ENCODE data around the gene RANBP17. TPM values are rescaled to one million over a fixed set of nuclear protein-coding genes. Genes with fewer than 3 reads are reported as not detected.
"Not testable (repeated sequence)": the region's sequence is repeated elsewhere in the genome, so short reads cannot be mapped to it uniquely, and the experiment has no call there.

Gene RANBP17
- total RNA-seq, 1 experiment from 2014 or later: 6.0 TPM

DNA sequence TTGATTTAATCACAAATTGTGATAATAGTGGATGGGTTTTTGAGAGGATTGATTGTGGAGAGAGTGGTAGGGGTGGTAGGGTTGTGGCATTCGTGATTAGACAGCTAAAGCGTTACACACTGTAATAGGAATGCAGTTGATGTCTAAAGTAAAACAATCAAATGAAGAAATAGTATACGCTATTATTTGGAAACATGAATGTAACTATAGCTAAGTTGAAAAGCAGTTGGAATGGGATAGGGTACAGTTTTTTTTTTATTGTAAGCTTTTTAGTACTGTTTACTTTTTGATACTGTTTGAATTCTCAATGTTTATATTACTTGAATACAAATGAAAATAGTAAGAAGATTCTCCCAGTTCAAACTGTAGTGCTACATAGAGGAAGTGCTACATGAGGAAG lies 51.8 kb downstream of the RANBP17 start:
- TF ChIP-seq, protein P1, sequence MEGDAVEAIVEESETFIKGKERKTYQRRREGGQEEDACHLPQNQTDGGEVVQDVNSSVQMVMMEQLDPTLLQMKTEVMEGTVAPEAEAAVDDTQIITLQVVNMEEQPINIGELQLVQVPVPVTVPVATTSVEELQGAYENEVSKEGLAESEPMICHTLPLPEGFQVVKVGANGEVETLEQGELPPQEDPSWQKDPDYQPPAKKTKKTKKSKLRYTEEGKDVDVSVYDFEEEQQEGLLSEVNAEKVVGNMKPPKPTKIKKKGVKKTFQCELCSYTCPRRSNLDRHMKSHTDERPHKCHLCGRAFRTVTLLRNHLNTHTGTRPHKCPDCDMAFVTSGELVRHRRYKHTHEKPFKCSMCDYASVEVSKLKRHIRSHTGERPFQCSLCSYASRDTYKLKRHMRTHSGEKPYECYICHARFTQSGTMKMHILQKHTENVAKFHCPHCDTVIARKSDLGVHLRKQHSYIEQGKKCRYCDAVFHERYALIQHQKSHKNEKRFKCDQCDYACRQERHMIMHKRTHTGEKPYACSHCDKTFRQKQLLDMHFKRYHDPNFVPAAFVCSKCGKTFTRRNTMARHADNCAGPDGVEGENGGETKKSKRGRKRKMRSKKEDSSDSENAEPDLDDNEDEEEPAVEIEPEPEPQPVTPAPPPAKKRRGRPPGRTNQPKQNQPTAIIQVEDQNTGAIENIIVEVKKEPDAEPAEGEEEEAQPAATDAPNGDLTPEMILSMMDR (conservative IDR thresholded peaks at IDR 0.05; ENCODE audit: low read depth, low read length): no peak
- TF ChIP-seq EZH2phosphoT487 (IDR thresholded peaks at IDR 0.05; ENCODE audit: borderline replicate concordance, low read length): no peak
- no peak for TF ChIP-seq EZH2 (IDR thresholded peaks at IDR 0.05; ENCODE audit: low read length, unreplicated experiment)
- Histone ChIP-seq H3F3A (ENCODE audit: low read length, unreplicated experiment) (no peaks in the 10 kb centered on the region), H3K4me1 (ENCODE audit: insufficient read depth, low read length) (no peaks in the 10 kb centered on the region), H3K9me2 (replicated peaks; ENCODE audit: low read length) (no peaks in the 10 kb centered on the region), H3K4me3 (ENCODE audit: low read length) (no peak overlapping the region), H3K79me2 (ENCODE audit: low read length) (no peaks in the 10 kb centered on the region), H3K9me3 (ENCODE audit: low read length) (no peaks in the 10 kb centered on the region), H3K9ac (ENCODE audit: low read length) (no peak overlapping the region), H3K36me3 (ENCODE audit: low read depth, low read length) (no peaks in the 10 kb centered on the region), H2AFZ (ENCODE audit: low read length) (no peak overlapping the region), H4K20me1 (ENCODE audit: low read length) (no peaks in the 10 kb centered on the region), H3K27me3 (ENCODE audit: low read length) (no peaks in the 10 kb centered on the region), H3K4me2 (ENCODE audit: low read length) (no peak overlapping the region), H3K27ac (ENCODE audit: low read length) (no peak overlapping the region)
- ChIA-PET CTCF (no interaction called here), POLR2A (ENCODE audit: unreplicated experiment) (no interaction called here)
- no TSS peak for BruUV-seq (replicated peaks)
- intact Hi-C loops (cut with micrococcal nuclease): no loop called here
- no peak for DNase-seq
- no peak for ATAC-seq

DNA sequence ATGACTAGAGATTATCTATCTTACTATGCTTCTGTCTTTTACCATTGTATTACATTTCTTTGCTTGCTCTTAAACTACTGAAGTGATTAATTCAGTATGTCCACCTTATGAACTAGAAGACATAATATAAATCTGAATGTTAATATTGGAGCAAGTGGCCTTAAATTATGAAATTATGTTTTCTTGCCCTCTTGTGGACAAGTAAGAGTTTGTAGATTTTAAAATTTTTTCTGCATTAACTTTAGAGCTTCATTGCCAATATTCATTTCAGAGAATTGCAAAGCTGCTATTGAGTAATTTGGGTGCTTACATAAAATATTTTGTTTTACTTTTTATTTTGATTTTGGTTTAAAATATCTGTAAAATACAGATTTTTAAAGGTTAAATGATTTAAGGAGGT lies 55.3 kb downstream of the RANBP17 start:
- no peaks in the 10 kb centered on the region for H3K79me2 ChIP-seq (ENCODE audit: low read length)
- no peak overlapping the region for H3K4me2 ChIP-seq (ENCODE audit: low read length)
- H2AFZ ChIP-seq (ENCODE audit: low read length): no peak overlapping the region
- H3K9me2 ChIP-seq (replicated peaks; ENCODE audit: low read length): no peaks in the 10 kb centered on the region
- no peaks in the 10 kb centered on the region for H3K36me3 ChIP-seq (ENCODE audit: low read depth, low read length)
- TF ChIP-seq, protein P1 (conservative IDR thresholded peaks at IDR 0.05; ENCODE audit: low read depth, low read length): peak; percentile 43; the same call in 1 of the 2 replicates
- TF ChIP-seq EZH2phosphoT487 (IDR thresholded peaks at IDR 0.05; ENCODE audit: borderline replicate concordance, low read length): no peak
- TF ChIP-seq EZH2 (IDR thresholded peaks at IDR 0.05; ENCODE audit: low read length, unreplicated experiment): no peak
- ChIA-PET POLR2A (ENCODE audit: unreplicated experiment) (no interaction called here), CTCF (interaction anchor here (0.7 to 1.0 kb wide), 2 partner anchors 108 to 422 kb away, joined by 3 to 5 read pairs; no protein-coding TSS in a partner anchor)
- no peaks in the 10 kb centered on the region for H4K20me1 ChIP-seq (ENCODE audit: low read length)
- H3K4me1 ChIP-seq (ENCODE audit: insufficient read depth, low read length): no peaks in the 10 kb centered on the region
- H3K27ac ChIP-seq (ENCODE audit: low read length): no peak overlapping the region
- H3K9ac ChIP-seq (ENCODE audit: low read length): no peak overlapping the region
- intact Hi-C loops (cut with micrococcal nuclease): loop anchor here (1.0 to 2.0 kb wide), 2 partner anchors 108 to 172 kb away; no protein-coding TSS in a partner anchor
- no peak overlapping the region for H3K4me3 ChIP-seq (ENCODE audit: low read length)
- DNase-seq (no peak), ATAC-seq (no peak)
- no peaks in the 10 kb centered on the region for H3F3A ChIP-seq (ENCODE audit: low read length, unreplicated experiment)
- BruUV-seq (replicated peaks): no TSS peak
- no peaks in the 10 kb centered on the region for H3K27me3 ChIP-seq (ENCODE audit: low read length)
- no peaks in the 10 kb centered on the region for H3K9me3 ChIP-seq (ENCODE audit: low read length)

DNA sequence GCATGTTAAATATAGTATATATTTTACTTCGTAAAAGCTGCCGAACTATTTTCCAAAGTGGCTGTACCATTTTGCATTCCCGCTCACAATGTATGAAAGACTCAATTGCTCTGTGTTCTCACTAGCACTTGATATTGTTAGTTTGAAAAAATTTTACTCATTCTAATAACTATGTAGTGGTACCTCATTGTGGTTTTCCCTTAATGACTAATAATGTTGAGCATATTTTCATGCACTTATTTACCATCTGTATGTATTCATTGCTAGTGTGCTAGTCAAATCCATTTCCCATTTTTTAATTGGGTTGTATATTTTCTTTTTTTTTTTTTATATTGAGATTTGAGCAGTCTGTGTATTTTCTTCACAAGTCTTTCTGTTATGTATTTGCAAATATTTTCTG lies 58.4 kb downstream of the RANBP17 start:
- no peak for TF ChIP-seq EZH2phosphoT487 (IDR thresholded peaks at IDR 0.05; ENCODE audit: borderline replicate concordance, low read length)
- TF ChIP-seq, protein P1 (conservative IDR thresholded peaks at IDR 0.05; ENCODE audit: low read depth, low read length): no peak
- TF ChIP-seq EZH2 (IDR thresholded peaks at IDR 0.05; ENCODE audit: low read length, unreplicated experiment): no peak
- H3K4me2 ChIP-seq (ENCODE audit: low read length): no peak overlapping the region
- no peaks in the 10 kb centered on the region for H4K20me1 ChIP-seq (ENCODE audit: low read length)
- POLR2A ChIA-PET (ENCODE audit: unreplicated experiment): no interaction called here
- DNase-seq: no peak
- H3K36me3 ChIP-seq (ENCODE audit: low read depth, low read length): no peaks in the 10 kb centered on the region
- no peak for ATAC-seq
- no peaks in the 10 kb centered on the region for H3K4me1 ChIP-seq (ENCODE audit: insufficient read depth, low read length)
- no peaks in the 10 kb centered on the region for H3K9me3 ChIP-seq (ENCODE audit: low read length)
- H2AFZ ChIP-seq (ENCODE audit: low read length): no peak overlapping the region
- no peak overlapping the region for H3K4me3 ChIP-seq (ENCODE audit: low read length)
- H3K79me2 ChIP-seq (ENCODE audit: low read length): no peaks in the 10 kb centered on the region
- H3K27ac ChIP-seq (ENCODE audit: low read length): no peak overlapping the region
- intact Hi-C loops (cut with micrococcal nuclease): no loop called here
- CTCF ChIA-PET: no interaction called here
- no peaks in the 10 kb centered on the region for H3K27me3 ChIP-seq (ENCODE audit: low read length)
- no TSS peak for BruUV-seq (replicated peaks)
- no peak overlapping the region for H3K9ac ChIP-seq (ENCODE audit: low read length)
- no peaks in the 10 kb centered on the region for H3K9me2 ChIP-seq (replicated peaks; ENCODE audit: low read length)
- H3F3A ChIP-seq (ENCODE audit: low read length, unreplicated experiment): no peaks in the 10 kb centered on the region

DNA sequence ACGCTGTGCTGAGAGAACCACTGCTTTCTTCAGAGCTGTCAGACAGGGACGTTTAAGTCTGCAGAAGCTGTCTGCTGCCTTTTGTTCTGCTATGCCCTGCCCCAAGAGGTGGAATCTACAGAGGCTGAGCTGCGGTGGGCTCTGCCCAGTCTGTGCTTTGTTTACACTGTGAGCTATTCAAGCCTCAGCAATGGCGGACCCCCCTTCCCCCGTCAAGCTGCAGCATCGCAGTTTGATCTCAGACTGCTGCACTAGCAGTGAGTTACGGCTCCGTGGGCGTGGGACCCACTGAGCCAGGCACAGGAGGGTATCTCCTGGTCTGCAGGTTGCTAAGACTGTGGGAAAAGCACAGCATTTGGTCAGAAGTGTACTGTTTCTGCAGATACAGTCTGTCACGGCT lies 60.5 kb downstream of the RANBP17 start:
- H3K27me3 ChIP-seq (ENCODE audit: low read length); H3K9ac ChIP-seq (ENCODE audit: low read length); intact Hi-C loops (cut with micrococcal nuclease); H3K36me3 ChIP-seq (ENCODE audit: low read depth, low read length); H3K9me2 ChIP-seq (replicated peaks; ENCODE audit: low read length); CTCF ChIA-PET; POLR2A ChIA-PET (ENCODE audit: unreplicated experiment); H3K4me1 ChIP-seq (ENCODE audit: insufficient read depth, low read length); DNase-seq; BruUV-seq (replicated peaks); H3K9me3 ChIP-seq (ENCODE audit: low read length); H3K79me2 ChIP-seq (ENCODE audit: low read length); H3K4me3 ChIP-seq (ENCODE audit: low read length); H3F3A ChIP-seq (ENCODE audit: low read length, unreplicated experiment); ATAC-seq; H4K20me1 ChIP-seq (ENCODE audit: low read length); H3K4me2 ChIP-seq (ENCODE audit: low read length); H3K27ac ChIP-seq (ENCODE audit: low read length); H2AFZ ChIP-seq (ENCODE audit: low read length): not testable (repeated sequence)
